Ovary (tissue), 9 donors: ENCODE data around the gene SIK1. TPM values are rescaled to one million over a fixed set of nuclear protein-coding genes. Genes with fewer than 3 reads are reported as not detected.
"Not testable (repeated sequence)": the region's sequence is repeated elsewhere in the genome, so short reads cannot be mapped to it uniquely, and the experiment has no call there.

Experiments used
- DNase-seq, 5 donors: peaks; one replicate each; pipeline ENCODE4 v3.0.0-alpha.2; 2019 to 2020
- H3K27ac ChIP-seq, 2 donors: fragments of 200-600 bp; one replicate each; pipeline versions ENCODE4 v1.5.1 to v1.8.0; 2019 to 2022
- H3K27me3 ChIP-seq: fragments of 200-600 bp; one replicate; pipeline ENCODE4 v1.8.0; 2022
- H3K36me3 ChIP-seq: fragments of 200-600 bp; sonication (generic); one replicate; pipeline ENCODE4 v1.5.1; 2019
- H3K4me1 ChIP-seq: one replicate; pipeline ENCODE4 v1.8.1; 2013; ENCODE audit warnings: mild to moderate bottlenecking, moderate library complexity; ENCODE audit not compliant: insufficient read depth
- H3K4me3 ChIP-seq: fragments of 200-600 bp; sonication (generic); one replicate; pipeline ENCODE4 v1.5.1; 2017
- H3K9me3 ChIP-seq, 2 donors: fragments of 200-600 bp in 1 of 2; sonication (generic) in 1 of 2; one replicate each; pipeline versions ENCODE4 v1.5.1 to v1.8.1; 2013 to 2019; ENCODE audit warnings: mild to moderate bottlenecking in 1 of 2, moderate library complexity in 1 of 2
- WGBS, 3 donors: extraction: QIAGEN DNeasy Blood & Tissue Kit in 1 of 3; methylation state at CpG; one replicate each; pipeline versions ENCODE4 v1.1.5 to v1.1.7; 2013 to 2017; 5-methylcytosine and 5-hydroxymethylcytosine counted together
- intact Hi-C, 4 donors: fragments of 100-400 bp; cut with DNase I; formaldehyde crosslinking; loops; one replicate each; pipeline versions ENCODE4 v1.11.0 to v1.15.1; 2022 to 2023
- polyA plus RNA-seq, 2 donors: library from polyadenylated mRNA; stranded (reverse); fragments of 200-250 nt in 1 of 2; fragments of 350-450 nt in 1 of 2; fragmentation: Illumina TruSeq in 1 of 2; extraction: RNeasy Lipid Tissue Mini Kit (QIAGEN cat#74804) in 1 of 2; gene quantifications; one replicate each; pipeline ENCODE4 v1.2.3, GENCODE V29; 2013 to 2014
- total RNA-seq, 7 donors: library from RNA; depleted of rRNA in 2 of 7; stranded (reverse); fragments of >200 nt in 2 of 7; fragmentation: NEBNext Ultra II Directional in 3 of 7; extraction: Animal tissue kit (Norgen Biotek cat#: 25700) in 3 of 7; gene quantifications; one replicate each; pipeline versions ENCODE4 v1.1.0 to v1.2.4, GENCODE V29; 2016 to 2023
- donor health status: DM: no; HTN: no; CAD: no; lungs with moderate emphysema.
- donor health status: DM: no; HTN: no; CAD: no.
- donor health status: Bipolar disorder and iron deficiency.
- donor health status: DM: yes; HTN: yes; CAD: no.
- donor health status: DM: no; HTN: no; CAD: no.
- donor health status: DM: yes; HTN: yes; CAD: no.

SIK1 gene
- total and polyA plus RNA-seq, 9 donors, result 6.3 to 278 (median 63.0) TPM

DNA sequence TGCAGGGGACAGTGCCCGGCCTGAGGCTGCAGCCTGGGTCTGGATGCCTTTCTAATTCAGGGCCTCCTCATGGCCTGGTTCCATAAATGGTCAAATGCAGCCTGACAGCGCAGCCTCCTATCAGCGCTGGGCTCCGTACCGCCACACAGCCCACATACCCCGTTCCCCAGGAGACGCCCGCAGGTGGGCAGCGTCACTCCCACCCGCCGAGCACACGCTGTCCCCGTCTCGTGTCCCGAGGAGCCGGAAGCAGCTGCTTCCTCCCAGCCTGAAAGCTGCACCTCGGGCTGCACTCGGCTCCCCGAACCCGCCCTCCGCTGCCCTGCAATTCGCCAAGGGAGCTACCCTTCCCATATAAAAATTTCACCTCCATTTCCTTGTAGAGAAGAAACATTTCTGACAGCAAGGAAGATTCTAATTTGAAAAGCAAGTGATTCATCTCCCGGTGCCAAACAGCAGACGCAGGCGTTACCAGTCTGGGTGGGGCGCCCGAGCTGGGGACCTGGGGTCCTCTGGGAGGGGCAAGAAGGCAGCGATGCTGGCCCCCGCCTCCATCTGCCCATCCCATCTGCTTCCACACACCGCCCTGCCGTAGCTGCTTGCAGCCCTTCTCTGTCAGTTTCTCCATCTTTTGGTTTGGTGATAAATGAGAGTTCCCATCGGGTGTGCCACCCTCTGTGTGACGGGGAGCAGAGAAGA, 29.8 kb upstream of the SIK1 start:
- intact Hi-C loops, H3K4me1 ChIP-seq, DNase-seq, H3K27me3 ChIP-seq, H3K27ac ChIP-seq, H3K4me3 ChIP-seq, H3K9me3 ChIP-seq, H3K36me3 ChIP-seq: not testable (repeated sequence)
- no CpG with 5 or more reads among the region's 33 CpGs for WGBS, 3 donors

DNA sequence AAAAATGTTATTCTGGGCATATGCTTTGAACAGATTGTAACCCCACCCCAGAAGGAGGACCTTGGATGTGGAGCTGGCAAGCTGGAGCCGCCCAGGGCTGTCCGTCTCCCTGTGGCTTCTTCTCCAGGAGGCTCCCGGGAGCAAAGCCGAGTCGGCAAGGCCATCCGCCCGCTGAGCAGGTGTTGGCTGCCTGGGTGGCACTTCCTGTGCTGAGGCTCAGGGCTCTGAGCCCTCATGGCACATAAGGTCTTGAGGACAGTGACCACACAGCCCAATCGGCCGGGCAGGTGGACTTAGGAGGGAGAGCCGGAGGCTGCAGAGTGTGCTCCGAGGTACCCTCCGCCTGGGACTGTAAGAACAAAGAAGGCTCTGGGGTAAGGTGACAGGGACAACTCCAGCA, 28.8 kb upstream of the SIK1 start:
- H3K4me1 ChIP-seq, result not testable (repeated sequence)

DNA sequence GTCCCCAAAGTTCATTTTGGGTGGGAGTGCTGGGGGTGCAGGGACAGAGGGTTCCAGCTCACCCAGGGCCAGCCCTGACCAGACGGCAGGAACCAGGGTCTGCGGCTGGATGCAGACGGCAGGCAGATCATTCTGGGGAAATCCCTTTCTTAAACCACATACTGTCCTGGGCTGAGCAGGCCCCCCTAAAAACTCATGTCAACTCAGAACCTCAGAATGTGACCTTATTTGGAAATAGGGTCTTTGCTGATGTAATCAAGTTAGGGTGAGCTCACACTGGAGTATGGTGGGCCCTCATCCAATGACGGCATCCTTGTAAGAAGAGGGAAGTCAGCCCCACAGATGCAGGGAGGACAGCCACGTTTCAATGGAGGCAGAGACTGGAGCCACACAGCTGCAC, 27.2 kb upstream of the SIK1 start:
- H3K36me3 ChIP-seq, H3K4me1 ChIP-seq, H3K4me3 ChIP-seq, H3K9me3 ChIP-seq, intact Hi-C loops, DNase-seq, H3K27ac ChIP-seq, H3K27me3 ChIP-seq: not testable (repeated sequence)
- no CpG with 5 or more reads among the region's 5 CpGs for WGBS, 3 donors

More for the DNA sequence above, 28.8 kb upstream of the SIK1 start:
- H3K36me3 ChIP-seq, H3K27me3 ChIP-seq, H3K27ac ChIP-seq, H3K9me3 ChIP-seq, DNase-seq, intact Hi-C loops, H3K4me3 ChIP-seq: not testable (repeated sequence)
- WGBS, 3 donors, result no CpG with 5 or more reads among the region's 12 CpGs

DNA sequence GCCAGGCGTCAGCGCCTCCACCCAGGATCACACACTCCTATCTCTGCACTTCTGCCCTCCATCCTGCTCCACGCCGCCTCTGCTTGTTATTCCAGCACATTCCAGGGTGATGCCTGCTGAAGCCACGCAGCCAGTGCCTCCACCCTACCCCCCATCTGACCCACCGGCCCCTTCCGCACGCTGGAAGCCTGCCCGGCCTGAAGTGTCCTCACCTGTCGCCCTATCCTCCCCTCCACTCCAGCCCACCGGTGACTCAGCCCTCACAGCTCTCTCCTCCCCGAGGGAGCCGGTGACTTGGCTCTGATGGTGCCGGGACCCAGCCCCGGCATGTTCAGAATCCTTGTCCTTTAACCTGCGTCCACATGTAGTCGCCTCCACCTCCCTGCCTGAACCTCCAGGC, 24.9 kb upstream of the SIK1 start:
- H3K4me1 ChIP-seq, H3K27ac ChIP-seq, H3K36me3 ChIP-seq, H3K9me3 ChIP-seq, H3K4me3 ChIP-seq, H3K27me3 ChIP-seq, intact Hi-C loops, DNase-seq: not testable (repeated sequence)
- WGBS, 3 donors, result 83% methylated on average over 1 of the region's 17 CpGs; no CpG with 5 or more reads in 2 of the 3 donors

DNA sequence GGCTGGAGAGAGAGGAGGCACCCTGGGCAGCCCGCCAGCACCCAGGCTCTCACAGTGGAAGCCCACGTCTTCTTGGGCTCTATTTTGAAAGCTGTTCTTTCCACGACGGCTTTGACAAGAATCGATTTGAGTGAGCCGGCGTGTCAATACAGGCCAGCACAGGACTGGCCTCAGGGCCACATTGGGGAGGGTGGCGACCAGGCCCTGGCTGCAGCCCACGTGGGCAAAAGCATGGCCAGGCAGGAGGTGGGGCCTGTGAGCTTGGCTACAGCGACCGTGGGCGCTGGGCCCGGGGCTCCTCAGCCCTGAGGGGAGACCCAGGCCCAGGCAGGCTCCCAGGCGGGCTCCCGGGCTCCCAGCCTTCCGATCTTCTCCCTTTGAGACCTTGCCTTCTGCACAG, 23.4 kb upstream of the SIK1 start:
- H3K4me3 ChIP-seq, H3K9me3 ChIP-seq, H3K36me3 ChIP-seq, H3K4me1 ChIP-seq, DNase-seq, H3K27ac ChIP-seq, intact Hi-C loops, H3K27me3 ChIP-seq: not testable (repeated sequence)
- WGBS, 3 donors, result no CpG with 5 or more reads among the region's 16 CpGs

DNA sequence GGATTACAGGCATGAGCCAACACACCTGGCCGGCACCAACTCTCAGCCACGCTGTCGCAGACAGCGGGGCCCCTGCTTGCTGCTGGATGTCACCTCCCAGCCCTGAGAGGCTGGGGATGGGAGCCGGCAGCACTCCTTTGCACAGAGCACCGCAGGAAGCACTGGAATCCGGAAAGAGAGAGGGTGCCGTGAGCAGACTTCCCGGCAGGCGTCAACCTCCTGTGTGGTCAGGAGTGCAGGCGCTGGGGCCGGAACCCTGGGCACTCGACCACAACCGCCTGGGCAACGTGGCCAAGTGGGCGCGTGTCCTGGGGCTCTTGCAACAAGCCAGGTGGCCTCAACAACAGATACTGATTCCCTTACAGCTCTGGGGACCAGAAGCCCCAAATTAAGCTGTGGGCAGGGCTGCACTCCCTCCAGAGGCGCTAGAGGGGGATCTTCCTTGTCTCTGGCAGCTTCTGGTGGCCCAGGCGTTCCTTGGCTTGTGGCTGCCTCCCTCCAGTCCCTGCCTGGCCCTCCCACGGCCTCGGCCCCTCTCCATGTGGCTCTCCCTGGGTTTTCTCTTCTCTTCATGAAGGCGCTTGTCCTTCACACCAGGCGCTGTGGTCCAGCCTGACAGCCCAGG, 20.5 kb upstream of the SIK1 start:
- no CpG with 5 or more reads among the region's 23 CpGs for WGBS, 3 donors
- H3K27ac ChIP-seq, H3K36me3 ChIP-seq, H3K4me3 ChIP-seq, H3K27me3 ChIP-seq, H3K4me1 ChIP-seq, DNase-seq, intact Hi-C loops, H3K9me3 ChIP-seq: not testable (repeated sequence)

DNA sequence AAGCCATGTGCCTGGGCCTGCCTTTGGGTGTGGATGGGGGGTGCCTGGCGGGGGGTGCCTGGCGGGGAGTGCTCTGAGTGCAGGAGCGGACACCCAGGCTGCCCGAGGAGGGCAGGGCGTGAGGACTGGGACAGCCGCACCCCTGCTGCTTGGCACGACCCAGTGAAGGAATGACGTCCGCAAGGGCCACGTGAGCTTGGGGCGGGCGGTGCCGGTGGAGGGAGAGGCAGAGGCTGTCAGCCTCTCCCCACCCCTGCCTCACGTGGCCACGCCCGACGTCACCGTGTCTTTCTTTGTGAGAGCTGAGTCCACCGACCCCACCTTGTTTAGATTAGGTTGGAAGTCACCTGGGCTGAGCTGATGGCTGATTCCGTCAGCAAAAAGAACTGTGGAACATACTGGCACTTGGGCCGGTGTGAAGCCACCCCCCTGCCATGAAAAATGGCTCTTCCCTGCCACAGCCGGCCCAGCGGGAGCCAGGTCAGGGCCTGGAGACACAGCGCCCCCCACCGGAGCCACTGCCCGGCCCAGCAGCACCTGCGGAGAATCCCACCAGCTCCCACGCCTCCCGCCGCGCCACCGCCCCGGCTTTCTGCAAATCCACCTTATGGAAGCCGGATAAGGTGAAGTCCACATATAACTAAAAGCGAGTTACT, 19.5 kb upstream of the SIK1 start:
- H3K9me3 ChIP-seq, H3K4me1 ChIP-seq, H3K4me3 ChIP-seq, intact Hi-C loops, H3K36me3 ChIP-seq, H3K27me3 ChIP-seq, H3K27ac ChIP-seq, DNase-seq: not testable (repeated sequence)
- WGBS, 3 donors, result no CpG with 5 or more reads among the region's 35 CpGs

DNA sequence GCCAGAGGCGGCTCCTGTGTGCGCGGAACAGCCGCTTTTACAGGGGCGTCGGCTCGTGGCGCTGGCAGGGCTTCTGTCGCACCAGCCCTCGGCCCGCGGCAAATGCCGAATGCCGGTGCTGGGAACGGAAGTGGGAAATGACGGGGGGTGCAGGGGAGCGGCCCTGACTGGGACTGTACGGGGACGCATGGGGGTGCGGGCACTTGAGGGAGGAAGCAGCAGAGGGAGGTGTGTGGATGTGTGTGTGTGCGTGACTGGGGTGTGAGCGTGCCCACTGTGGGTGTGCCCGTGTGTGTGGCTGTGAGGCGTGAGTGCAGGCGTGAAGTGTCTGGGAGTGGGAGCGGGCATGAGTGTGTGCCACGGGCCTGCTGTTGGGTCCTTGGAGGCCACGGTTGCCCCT, 17.6 kb upstream of the SIK1 start:
- H3K27ac ChIP-seq, H3K4me1 ChIP-seq, intact Hi-C loops, H3K27me3 ChIP-seq, H3K9me3 ChIP-seq, H3K4me3 ChIP-seq, H3K36me3 ChIP-seq, DNase-seq: not testable (repeated sequence)
- WGBS, 3 donors, result 88% methylated on average over 9 of the region's 28 CpGs; no CpG with 5 or more reads in 2 of the 3 donors

DNA sequence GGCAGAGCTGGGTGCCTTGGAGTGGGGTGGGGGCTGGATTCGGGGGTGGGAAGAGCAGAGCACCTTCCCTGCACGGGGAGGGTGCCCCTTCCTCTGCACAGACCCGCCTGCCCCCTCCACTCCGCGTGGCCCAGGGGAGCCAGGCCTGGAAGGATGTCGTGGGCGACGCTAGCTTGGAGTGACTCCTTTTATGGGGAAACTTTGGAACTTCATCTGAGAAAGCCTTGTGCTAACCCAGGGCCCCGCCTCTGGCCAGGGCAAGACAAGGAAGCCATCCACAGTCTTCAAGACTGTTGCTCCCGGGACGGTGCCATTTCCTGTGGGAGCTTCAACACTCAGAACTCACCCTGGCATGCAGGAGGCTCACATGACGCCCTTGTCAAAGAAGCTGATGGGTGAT, 15.6 kb upstream of the SIK1 start:
- H3K36me3 ChIP-seq, H3K4me3 ChIP-seq, DNase-seq, H3K4me1 ChIP-seq, H3K27me3 ChIP-seq, intact Hi-C loops, H3K27ac ChIP-seq, H3K9me3 ChIP-seq: not testable (repeated sequence)
- 90% methylated on average over 1 of the region's 12 CpGs; no CpG with 5 or more reads in 2 of the 3 donors for WGBS, 3 donors

DNA sequence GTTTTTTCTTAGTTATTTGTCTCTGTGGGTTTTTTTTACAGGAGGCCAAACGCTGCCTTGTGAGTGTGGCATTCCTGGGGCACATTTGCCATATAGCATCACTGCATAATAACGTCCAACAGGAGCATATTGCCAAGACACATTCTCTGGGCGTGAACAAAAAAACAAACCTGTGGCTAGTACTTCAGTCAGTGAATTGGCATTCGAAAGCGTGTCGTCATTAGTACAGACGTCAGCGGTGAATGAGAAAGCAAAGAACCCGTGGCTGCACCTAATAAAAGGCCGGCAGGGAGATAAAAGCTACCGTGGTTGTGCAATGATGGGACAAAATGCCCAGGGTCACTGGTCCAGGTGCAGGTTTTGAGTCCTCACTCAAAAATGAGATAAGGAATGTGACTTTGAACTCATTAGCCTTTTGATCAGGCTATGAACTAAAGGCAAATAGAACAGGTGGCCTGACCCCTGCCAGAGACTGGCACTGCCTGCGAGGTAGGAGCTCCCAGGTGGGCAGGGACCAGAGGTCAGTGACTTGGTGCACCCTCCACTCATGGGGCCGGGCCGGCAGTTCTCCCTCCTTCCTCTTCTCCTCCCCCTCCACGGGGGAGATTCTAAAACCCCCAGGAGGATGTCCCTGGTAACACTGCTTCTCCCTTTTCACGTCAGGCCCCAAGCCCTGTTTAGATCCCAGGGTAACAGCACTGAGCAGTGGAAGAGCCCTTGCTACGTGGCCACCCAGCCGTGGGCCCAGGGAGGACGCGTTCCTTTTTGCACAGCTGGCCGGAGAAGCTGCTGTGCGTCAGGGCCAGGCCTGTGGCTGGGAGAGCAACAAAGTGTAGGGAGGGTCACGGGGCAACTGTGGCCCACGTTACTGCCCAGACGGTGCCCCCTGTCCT, 14.2 kb upstream of the SIK1 start:
- H3K27ac ChIP-seq, DNase-seq, H3K36me3 ChIP-seq, H3K27me3 ChIP-seq, H3K4me3 ChIP-seq, intact Hi-C loops, H3K9me3 ChIP-seq, H3K4me1 ChIP-seq: not testable (repeated sequence)
- WGBS, 3 donors, result no CpG with 5 or more reads among the region's 25 CpGs

DNA sequence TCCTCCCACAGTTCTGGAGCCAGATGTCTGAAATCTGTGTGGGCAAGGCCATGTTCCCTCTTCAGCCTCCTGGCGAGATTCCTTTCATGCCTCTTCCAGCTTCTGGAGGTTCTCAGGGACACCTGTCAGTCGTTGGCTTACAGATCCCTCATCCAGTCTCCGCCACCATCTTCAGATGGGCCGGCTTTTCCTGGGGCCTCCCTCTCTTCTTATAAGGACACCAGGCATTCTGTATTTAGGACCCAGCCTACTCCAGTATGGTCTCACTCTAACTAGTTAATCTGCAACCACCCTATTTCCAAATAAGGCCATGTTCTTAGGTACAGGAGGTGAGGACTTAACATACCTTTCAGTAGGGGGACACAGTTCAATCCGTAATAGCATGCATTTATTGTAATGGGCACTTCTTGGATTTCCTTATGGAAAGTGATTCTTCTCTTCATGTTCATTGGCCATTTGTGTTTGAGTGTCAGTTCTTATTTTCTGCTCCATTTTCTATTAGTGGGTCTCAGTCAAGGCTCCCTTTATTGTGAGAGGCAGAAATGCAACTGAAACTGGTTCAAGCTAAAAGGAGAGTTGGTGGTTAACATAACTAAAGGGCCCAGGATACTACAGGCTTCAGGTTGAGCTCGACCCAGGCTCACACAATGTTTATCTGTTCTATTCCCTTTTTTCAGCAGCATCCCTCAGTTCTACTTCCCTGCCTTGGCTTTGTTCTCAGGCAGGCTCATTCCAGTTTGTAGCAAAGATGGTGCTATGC, 12.6 kb upstream of the SIK1 start:
- intact Hi-C loops, H3K36me3 ChIP-seq, DNase-seq, H3K4me3 ChIP-seq, H3K9me3 ChIP-seq, H3K27me3 ChIP-seq, H3K27ac ChIP-seq, H3K4me1 ChIP-seq: not testable (repeated sequence)
- WGBS, 3 donors, result 33 to 43% methylated on average over 4 of the region's 6 CpGs; no CpG with 5 or more reads in 1 of the 3 donors
